GM23248 (cell line): Measurements from ENCODE around the gene GRIN3A. TPM values are rescaled to one million over a fixed set of nuclear protein-coding genes. Genes with fewer than 3 reads are reported as not detected.
"Not testable (repeated sequence)": the region's sequence is repeated elsewhere in the genome, so short reads cannot be mapped to it uniquely, and the experiment has no call there.

Experiments used
- DNase-seq: peaks from one replicate; pipeline ENCODE4 v3.0.0-alpha.2; 2015
- H2AFZ ChIP-seq: fragments of 200-600 bp; sonication (generic); 2 replicates; pipeline ENCODE4 v1.6.1; 2016; ENCODE audit warnings: antibody characterized with exemption
- H3F3A ChIP-seq: fragments of 200-600 bp; sonication (generic); 2 replicates; pipeline ENCODE4 v1.6.1; 2016; ENCODE audit warnings: mild to moderate bottlenecking, antibody characterized with exemption, mixed run types; ENCODE audit not compliant: insufficient read depth
- H3K27ac ChIP-seq: fragments of 200-600 bp; sonication (generic); 2 replicates; pipeline ENCODE4 v1.5.1; 2016; ENCODE audit warnings: mild to moderate bottlenecking
- H3K27me3 ChIP-seq: fragments of 200-600 bp; sonication (generic); replicated peaks from 2 replicates; pipeline ENCODE4 v1.6.1; 2016; ENCODE audit warnings: mild to moderate bottlenecking; ENCODE audit not compliant: insufficient read depth
- H3K36me3 ChIP-seq: fragments of 200-600 bp; sonication (generic); 2 replicates; pipeline ENCODE4 v1.6.1; 2016; ENCODE audit warnings: low read depth, mild to moderate bottlenecking
- H3K4me1 ChIP-seq: fragments of 200-600 bp; sonication (generic); 2 replicates; pipeline ENCODE4 v1.6.1; 2016; ENCODE audit warnings: mild to moderate bottlenecking; ENCODE audit not compliant: insufficient read depth
- H3K4me2 ChIP-seq: fragments of 200-600 bp; sonication (generic); one replicate; pipeline ENCODE4 v1.6.1; 2016; ENCODE audit warnings: mild to moderate bottlenecking; ENCODE audit not compliant: unreplicated experiment
- H3K4me3 ChIP-seq: fragments of 200-600 bp; sonication (generic); 2 replicates; pipeline ENCODE4 v1.5.1; 2016; ENCODE audit warnings: mild to moderate bottlenecking
- H3K79me2 ChIP-seq: fragments of 200-600 bp; sonication (generic); 2 replicates; pipeline ENCODE4 v1.6.1; 2016; ENCODE audit warnings: mild to moderate bottlenecking; ENCODE audit not compliant: insufficient read depth
- H3K9ac ChIP-seq: fragments of 200-600 bp; sonication (generic); 2 replicates; pipeline ENCODE4 v1.6.1; 2016; ENCODE audit warnings: mild to moderate bottlenecking
- H3K9me2 ChIP-seq: fragments of 200-600 bp; sonication (generic); 2 replicates; pipeline ENCODE4 v1.6.1; 2016; ENCODE audit warnings: mixed run types, mild to moderate bottlenecking, moderate library complexity; ENCODE audit not compliant: insufficient read depth
- H3K9me3 ChIP-seq: fragments of 200-600 bp; sonication (generic); one replicate; pipeline ENCODE4 v1.6.1; 2017; ENCODE audit warnings: low read depth
- H4K20me1 ChIP-seq: fragments of 200-600 bp; sonication (generic); 2 replicates; pipeline ENCODE4 v1.6.0; 2016; ENCODE audit not compliant: insufficient read depth
- EZH2 ChIP-seq: fragments of 200-600 bp; sonication (generic); IDR thresholded peaks from 2 replicates; pipeline ENCODE4 v1.6.1; 2018; ENCODE audit warnings: antibody characterized with exemption, mild to moderate bottlenecking; ENCODE audit not compliant: insufficient read depth, poor library complexity, severe bottlenecking
- EZH2phosphoT487 ChIP-seq: fragments of 200-600 bp; sonication (generic); IDR thresholded peaks from 2 replicates; pipeline ENCODE4 v1.6.1; 2018; ENCODE audit warnings: antibody characterized with exemption, moderate library complexity, mild to moderate bottlenecking, low read depth; ENCODE audit not compliant: insufficient read depth
- WGBS, 2 experiments: methylation state at CpG; one replicate each; pipeline ENCODE4 v1.1.6; 2015 to 2017; ENCODE audit warnings: low lambda C conversion rate in 2 of 2, low coverage in 1 of 2; ENCODE audit errors: missing lambda C conversion rate in 2 of 2; 5-methylcytosine and 5-hydroxymethylcytosine counted together
- in situ Hi-C: fragments of 300-500 bp; cut with MboI; formaldehyde crosslinking; loops from 2 replicates; pipeline ENCODE4 v1.15.0; 2020
- polyA plus RNA-seq: library from polyadenylated mRNA; unstranded; fragments of >200 nt; fragmentation: Nextera tagmentation; extraction: Ambion mirVana; gene quantifications from 2 replicates; pipeline ENCODE4 v1.2.1, GENCODE V29; 2016
- total RNA-seq: library from RNA; depleted of rRNA; stranded (reverse); fragments of >200 nt; shearing (Covaris generic); gene quantifications from 2 replicates; pipeline ENCODE4 v1.2.3, GENCODE V29; 2014

Gene GRIN3A
- total and polyA plus RNA-seq, 2 experiments from 2014 or later, result not detected

- DNase-seq, result no peak
- no peak overlapping the region for H2AFZ ChIP-seq
- no peaks in the 10 kb centered on the region for H3K9me2 ChIP-seq
- H3K36me3 ChIP-seq, result peaks cover 73% of the 10 kb centered on the region
- H3K9me3 ChIP-seq, result no peaks in the 10 kb centered on the region
- 91 to 95% methylated on average over 1 of the region's 1 CpG for WGBS, 2 experiments
- H3K4me1 ChIP-seq, result no peaks in the 10 kb centered on the region
- H3K4me3 ChIP-seq, result no peak overlapping the region
- no peaks in the 10 kb centered on the region for H3K27me3 ChIP-seq
- H3K27ac ChIP-seq, result no peak overlapping the region
- H3K9ac ChIP-seq, result no peak overlapping the region
- in situ Hi-C loops, result no loop called here
- 0 out of 2 replicates have a peak, but pooled peaks cover 4% of the 10 kb centered on the region for H4K20me1 ChIP-seq
- peaks cover 7% of the 10 kb centered on the region; the same call in 1 of the 2 replicates for H3K79me2 ChIP-seq
- TF ChIP-seq EZH2phosphoT487 (no peak), EZH2 (no peak)
- H3F3A ChIP-seq, result no peaks in the 10 kb centered on the region
- no peak overlapping the region for H3K4me2 ChIP-seq
Measured at GRCh38 chr9:101562966-101563365, 175.5 kb downstream of the GRIN3A start.

- Histone ChIP-seq H3K9me3 (no peaks in the 10 kb centered on the region), H3K79me2 (peaks cover 7% of the 10 kb centered on the region; the same call in 1 of the 2 replicates), H2AFZ (no peak overlapping the region), H3K36me3 (peaks cover 79% of the 10 kb centered on the region), H3K4me1 (no peaks in the 10 kb centered on the region), H3K4me2 (no peak overlapping the region), H3F3A (no peaks in the 10 kb centered on the region), H3K27me3 (no peaks in the 10 kb centered on the region), H3K9ac (no peak overlapping the region), H4K20me1 (0 out of 2 replicates have a peak, but pooled peaks cover under 1% of the 10 kb centered on the region), H3K27ac (no peak overlapping the region), H3K4me3 (no peak overlapping the region), H3K9me2 (no peaks in the 10 kb centered on the region)
- in situ Hi-C loops, result no loop called here
- TF ChIP-seq EZH2, result no peak
- no peak for TF ChIP-seq EZH2phosphoT487
- 100% methylated on average over 1 of the region's 1 CpG for WGBS, 2 experiments
- DNase-seq, result no peak
Measured at GRCh38 chr9:101561740-101562139, 176.7 kb downstream of the GRIN3A start.

- H3K79me2 ChIP-seq, H3K4me1 ChIP-seq, H4K20me1 ChIP-seq, H3K4me3 ChIP-seq, H3K9me3 ChIP-seq, in situ Hi-C loops, H3K9ac ChIP-seq, H3K27ac ChIP-seq, H3F3A ChIP-seq, H3K4me2 ChIP-seq, DNase-seq, H3K9me2 ChIP-seq, H3K27me3 ChIP-seq, H2AFZ ChIP-seq: not testable (repeated sequence)
- H3K36me3 ChIP-seq, result peaks cover 82% of the 10 kb centered on the region
- 87 to 92% methylated on average over 18 of the region's 18 CpGs for WGBS, 2 experiments
Measured at GRCh38 chr9:101549472-101550098, 188.9 kb downstream of the GRIN3A start.

- Histone ChIP-seq H2AFZ (no peak overlapping the region), H3K79me2 (peaks cover 12% of the 10 kb centered on the region), H3K4me3 (no peak overlapping the region), H4K20me1 (no peaks in the 10 kb centered on the region), H3K36me3 (peaks cover 35% of the 10 kb centered on the region), H3K9ac (no peak overlapping the region), H3K9me2 (no peaks in the 10 kb centered on the region), H3K27ac (no peak overlapping the region), H3F3A (no peaks in the 10 kb centered on the region), H3K9me3 (no peaks in the 10 kb centered on the region), H3K4me1 (no peaks in the 10 kb centered on the region), H3K27me3 (no peaks in the 10 kb centered on the region), H3K4me2 (no peak overlapping the region)
- DNase-seq, result no peak
- in situ Hi-C loops, result no loop called here
- TF ChIP-seq EZH2phosphoT487 (no peak), EZH2 (no peak)
- 96 to 99% methylated on average over 10 to 14 of the region's 14 CpGs for WGBS, 2 experiments
Measured at GRCh38 chr9:101543098-101543735, 195.2 kb downstream of the GRIN3A start.
